K562 (cell line): ENCODE measurements around the gene TMEM143. TPM values are rescaled to one million over a fixed set of nuclear protein-coding genes. Genes with fewer than 3 reads are reported as not detected.

ENCODE experiments used
- BRD4 ChIP-seq: fragments of 200-600 bp; sonication (generic); IDR thresholded peaks from 2 replicates; pipeline ENCODE4 v1.6.1; 2017; ENCODE audit warnings: inconsistent platforms
- CTBP1 ChIP-seq: fragments of 450-650 bp; IDR thresholded peaks from 2 replicates; pipeline ENCODE4 v1.6.1; 2016; ENCODE audit warnings: borderline replicate concordance
- KLF13 ChIP-seq: fragments of 450-650 bp; IDR thresholded peaks from 2 replicates; pipeline ENCODE4 v1.6.1; 2016; ENCODE audit warnings: missing genetic modification characterization, low read depth, mild to moderate bottlenecking, missing compliant biosample characterization, moderate library complexity, borderline replicate concordance
- NFE2 ChIP-seq: IDR thresholded peaks from 2 replicates; pipeline ENCODE4 v1.6.1; 2014; ENCODE audit warnings: antibody characterized with exemption, low read depth
- TARDBP ChIP-seq: fragments of 450-650 bp; IDR thresholded peaks from 2 replicates; pipeline ENCODE4 v1.6.1; 2016
- THRAP3 ChIP-seq: fragments of 450-650 bp; IDR thresholded peaks from 2 replicates; pipeline ENCODE4 v1.6.1; 2016; ENCODE audit warnings: mild to moderate bottlenecking, inconsistent platforms, borderline replicate concordance
- TOE1 ChIP-seq, 2 experiments: fragments of 450-650 bp in 1 of 2; sonication (generic) in 1 of 2; formaldehyde crosslinking in 1 of 2; IDR thresholded peaks; 2 replicates each; pipeline versions ENCODE4 v1.7.1 to v1.8.0; 2016 to 2022; ENCODE audit warnings: borderline replicate concordance in 2 of 2, mild to moderate bottlenecking in 2 of 2, antibody characterized with exemption in 1 of 2, inconsistent platforms in 1 of 2, low read depth in 1 of 2, missing genetic modification reagents in 1 of 2, moderate library complexity in 1 of 2
- YY1 ChIP-seq, 3 experiments: IDR thresholded peaks; 2 replicates each; pipeline ENCODE4 v1.6.1; 2011; ENCODE audit warnings: low read length in 2 of 3, mild to moderate bottlenecking in 2 of 3, moderate library complexity in 2 of 3, borderline replicate concordance in 1 of 3, control low read depth in 1 of 3, low read depth in 1 of 3; ENCODE audit not compliant: insufficient read depth in 3 of 3, insufficient replicate concordance in 2 of 3, control insufficient read depth in 1 of 3, insufficient read length in 1 of 3; ENCODE audit errors: extremely low read depth in 1 of 3
- ZNF140 ChIP-seq: fragments of 250-450 bp; sonication (Bioruptor Pico); IDR thresholded peaks from 2 replicates; pipeline ENCODE4 v1.8.0; 2021; ENCODE audit warnings: moderate library complexity, mild to moderate bottlenecking, inconsistent platforms
- ZNF239 ChIP-seq: fragments of 250-450 bp; sonication (Bioruptor Pico); IDR thresholded peaks from 2 replicates; pipeline ENCODE4 v1.4.0; 2020; ENCODE audit warnings: mild to moderate bottlenecking
- ZNF699 ChIP-seq: fragments of 250-450 bp; sonication (Bioruptor Pico); IDR thresholded peaks from 2 replicates; pipeline ENCODE4 v1.8.0; 2021; ENCODE audit warnings: mild to moderate bottlenecking, moderate library complexity; ENCODE audit not compliant: insufficient replicate concordance
- polyA plus RNA-seq, 8 experiments: library from polyadenylated mRNA; depleted of rRNA in 4 of 8; stranded (reverse) in 5 of 8; unstranded in 3 of 8; fragments of >200 nt; fragmentation: Nextera tagmentation in 2 of 8; fragmentation: Illumina TruSeq in 1 of 8; extraction: Ambion mirVana in 2 of 8; extraction: Trizol in 1 of 8; gene quantifications; 2 replicates each; pipeline versions ENCODE4 v1.2.1 to v1.2.3, GENCODE V29; 2011 to 2014; ENCODE audit warnings: inconsistent platforms in 1 of 8, missing spikeins in 1 of 8
- total RNA-seq, 7 experiments: library from RNA; depleted of rRNA in 6 of 7; stranded (reverse); fragments of >200 nt in 6 of 7; fragmentation: Illumina TruSeq in 2 of 7; extraction: Trizol in 2 of 7; gene quantifications; 2 replicates each; pipeline versions ENCODE4 v1.2.1 to v1.2.3, GENCODE V29; 2011 to 2021; ENCODE audit warnings: low replicate concordance in 1 of 7
- TF ChIP-seq, protein P1 (sequence below): fragments of 200-800 bp; sonication (Bioruptor generic); IDR thresholded peaks from 2 replicates; pipeline ENCODE4 v1.6.1; 2017; ENCODE audit warnings: missing genetic modification characterization, missing compliant biosample characterization
- TF ChIP-seq, protein P2 (sequence below): sonication (generic); formaldehyde crosslinking; IDR thresholded peaks from 2 replicates; pipeline ENCODE4 v1.8.0; 2022; ENCODE audit warnings: mild to moderate bottlenecking, missing genetic modification reagents
- TF ChIP-seq, protein P3 (sequence below), 2 experiments: fragments of 450-650 bp; conservative IDR thresholded peaks; 2 replicates each; pipeline ENCODE4 v1.6.1; 2017; ENCODE audit warnings: mild to moderate bottlenecking in 2 of 2, moderate library complexity in 2 of 2
- TF ChIP-seq, protein P4 (sequence below): conservative IDR thresholded peaks from 2 replicates; pipeline ENCODE4 v1.6.1; 2011; ENCODE audit warnings: low read depth, mild to moderate bottlenecking, low read length; ENCODE audit not compliant: control insufficient read depth
- TF ChIP-seq, protein P5 (sequence below), 2 experiments: IDR thresholded peaks in 1 of 2; conservative IDR thresholded peaks in 1 of 2; 2 replicates each; pipeline ENCODE4 v1.6.1; 2016; ENCODE audit warnings: low read depth in 2 of 2, mild to moderate bottlenecking in 1 of 2, missing compliant biosample characterization in 1 of 2, missing genetic modification characterization in 1 of 2, moderate library complexity in 1 of 2

TMEM143 gene
- total and polyA plus RNA-seq, 9 of the 15 experiments (the other 6 are each of a cell fraction or from before 2014, with no cell fraction given): 0.66 to 8.8 (median 4.3) TPM

DNA sequence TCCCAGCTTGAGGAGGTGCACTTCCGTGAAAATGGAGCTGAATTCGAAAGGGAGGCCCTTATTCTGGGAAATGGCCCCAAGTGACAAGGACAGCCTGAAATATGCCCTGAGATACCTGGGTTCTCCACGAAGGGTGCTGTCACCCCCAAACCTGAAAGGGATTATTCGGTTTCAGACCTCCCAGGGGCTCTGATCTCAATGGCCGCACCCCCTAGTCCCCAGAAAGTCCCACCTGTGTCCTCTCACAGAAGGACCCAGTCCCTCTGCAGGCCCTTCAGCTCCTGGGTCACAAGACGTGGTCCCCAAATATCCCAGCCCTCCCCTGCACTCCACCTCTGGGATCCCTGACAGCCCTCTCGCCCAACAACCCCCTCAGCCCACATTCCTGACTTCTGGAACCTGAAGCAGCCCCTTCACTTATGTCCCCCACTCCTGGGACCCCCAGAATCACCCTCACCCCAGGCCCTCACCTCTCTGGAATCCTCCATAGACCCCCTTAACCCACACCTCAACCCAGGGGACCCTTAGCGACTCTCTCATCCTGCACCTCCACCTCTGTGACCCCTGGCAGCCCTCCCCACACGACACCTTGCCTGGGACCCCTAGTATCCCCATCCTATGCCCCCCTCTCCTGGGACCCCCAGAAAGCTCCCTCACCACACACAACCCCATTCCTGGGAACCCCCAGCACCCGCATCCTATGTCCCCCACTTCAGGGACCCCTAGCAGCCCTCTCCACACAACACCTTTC is 1.0 kb upstream of the TMEM143 start (continued):
- TF ChIP-seq NFE2 (no peak), THRAP3 (no peak), ZNF239 (CRISPR knock-in tag) (no peak), BRD4 (no peak), TOE1 (IDR thresholded peaks at IDR 0.05; ENCODE audit: borderline replicate concordance) (peak; percentile 42; the same call in 1 of the 2 replicates), TOE1 (CRISPR knock-in tag; IDR thresholded peaks at IDR 0.05; ENCODE audit: borderline replicate concordance, low read depth) (no peak), ZNF140 (CRISPR knock-in tag) (no peak), CTBP1 (no peak), TARDBP (0 out of 2 replicates have a peak, but pooled peaks have one; percentile 20), KLF13 (tag) (no peak), YY1 (IDR thresholded peaks at IDR 0.05; ENCODE audit: borderline replicate concordance in 1 of 3, control insufficient read depth in 1 of 3, extremely low read depth in 1 of 3, insufficient read depth in 3 of 3, insufficient read length in 1 of 3, insufficient replicate concordance in 2 of 3, low read depth in 1 of 3, low read length in 2 of 3) (peak in 1 of 3 experiments; percentile 0), ZNF699 (CRISPR knock-in tag) (no peak)
- TF ChIP-seq, protein P1, sequence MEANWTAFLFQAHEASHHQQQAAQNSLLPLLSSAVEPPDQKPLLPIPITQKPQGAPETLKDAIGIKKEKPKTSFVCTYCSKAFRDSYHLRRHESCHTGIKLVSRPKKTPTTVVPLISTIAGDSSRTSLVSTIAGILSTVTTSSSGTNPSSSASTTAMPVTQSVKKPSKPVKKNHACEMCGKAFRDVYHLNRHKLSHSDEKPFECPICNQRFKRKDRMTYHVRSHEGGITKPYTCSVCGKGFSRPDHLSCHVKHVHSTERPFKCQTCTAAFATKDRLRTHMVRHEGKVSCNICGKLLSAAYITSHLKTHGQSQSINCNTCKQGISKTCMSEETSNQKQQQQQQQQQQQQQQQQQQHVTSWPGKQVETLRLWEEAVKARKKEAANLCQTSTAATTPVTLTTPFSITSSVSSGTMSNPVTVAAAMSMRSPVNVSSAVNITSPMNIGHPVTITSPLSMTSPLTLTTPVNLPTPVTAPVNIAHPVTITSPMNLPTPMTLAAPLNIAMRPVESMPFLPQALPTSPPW (CRISPR knock-in tag): no peak
- TF ChIP-seq, protein P2, sequence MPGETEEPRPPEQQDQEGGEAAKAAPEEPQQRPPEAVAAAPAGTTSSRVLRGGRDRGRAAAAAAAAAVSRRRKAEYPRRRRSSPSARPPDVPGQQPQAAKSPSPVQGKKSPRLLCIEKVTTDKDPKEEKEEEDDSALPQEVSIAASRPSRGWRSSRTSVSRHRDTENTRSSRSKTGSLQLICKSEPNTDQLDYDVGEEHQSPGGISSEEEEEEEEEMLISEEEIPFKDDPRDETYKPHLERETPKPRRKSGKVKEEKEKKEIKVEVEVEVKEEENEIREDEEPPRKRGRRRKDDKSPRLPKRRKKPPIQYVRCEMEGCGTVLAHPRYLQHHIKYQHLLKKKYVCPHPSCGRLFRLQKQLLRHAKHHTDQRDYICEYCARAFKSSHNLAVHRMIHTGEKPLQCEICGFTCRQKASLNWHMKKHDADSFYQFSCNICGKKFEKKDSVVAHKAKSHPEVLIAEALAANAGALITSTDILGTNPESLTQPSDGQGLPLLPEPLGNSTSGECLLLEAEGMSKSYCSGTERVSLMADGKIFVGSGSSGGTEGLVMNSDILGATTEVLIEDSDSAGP (CRISPR knock-in tag): no peak
- TF ChIP-seq, protein P3, sequence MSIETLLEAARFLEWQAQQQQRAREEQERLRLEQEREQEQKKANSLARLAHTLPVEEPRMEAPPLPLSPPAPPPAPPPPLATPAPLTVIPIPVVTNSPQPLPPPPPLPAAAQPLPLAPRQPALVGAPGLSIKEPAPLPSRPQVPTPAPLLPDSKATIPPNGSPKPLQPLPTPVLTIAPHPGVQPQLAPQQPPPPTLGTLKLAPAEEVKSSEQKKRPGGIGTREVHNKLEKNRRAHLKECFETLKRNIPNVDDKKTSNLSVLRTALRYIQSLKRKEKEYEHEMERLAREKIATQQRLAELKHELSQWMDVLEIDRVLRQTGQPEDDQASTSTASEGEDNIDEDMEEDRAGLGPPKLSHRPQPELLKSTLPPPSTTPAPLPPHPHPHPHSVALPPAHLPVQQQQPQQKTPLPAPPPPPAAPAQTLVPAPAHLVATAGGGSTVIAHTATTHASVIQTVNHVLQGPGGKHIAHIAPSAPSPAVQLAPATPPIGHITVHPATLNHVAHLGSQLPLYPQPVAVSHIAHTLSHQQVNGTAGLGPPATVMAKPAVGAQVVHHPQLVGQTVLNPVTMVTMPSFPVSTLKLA (conservative IDR thresholded peaks at IDR 0.05): no peak
- TF ChIP-seq, protein P4, sequence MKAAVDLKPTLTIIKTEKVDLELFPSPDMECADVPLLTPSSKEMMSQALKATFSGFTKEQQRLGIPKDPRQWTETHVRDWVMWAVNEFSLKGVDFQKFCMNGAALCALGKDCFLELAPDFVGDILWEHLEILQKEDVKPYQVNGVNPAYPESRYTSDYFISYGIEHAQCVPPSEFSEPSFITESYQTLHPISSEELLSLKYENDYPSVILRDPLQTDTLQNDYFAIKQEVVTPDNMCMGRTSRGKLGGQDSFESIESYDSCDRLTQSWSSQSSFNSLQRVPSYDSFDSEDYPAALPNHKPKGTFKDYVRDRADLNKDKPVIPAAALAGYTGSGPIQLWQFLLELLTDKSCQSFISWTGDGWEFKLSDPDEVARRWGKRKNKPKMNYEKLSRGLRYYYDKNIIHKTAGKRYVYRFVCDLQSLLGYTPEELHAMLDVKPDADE: no peak
- TF ChIP-seq, protein P5, sequence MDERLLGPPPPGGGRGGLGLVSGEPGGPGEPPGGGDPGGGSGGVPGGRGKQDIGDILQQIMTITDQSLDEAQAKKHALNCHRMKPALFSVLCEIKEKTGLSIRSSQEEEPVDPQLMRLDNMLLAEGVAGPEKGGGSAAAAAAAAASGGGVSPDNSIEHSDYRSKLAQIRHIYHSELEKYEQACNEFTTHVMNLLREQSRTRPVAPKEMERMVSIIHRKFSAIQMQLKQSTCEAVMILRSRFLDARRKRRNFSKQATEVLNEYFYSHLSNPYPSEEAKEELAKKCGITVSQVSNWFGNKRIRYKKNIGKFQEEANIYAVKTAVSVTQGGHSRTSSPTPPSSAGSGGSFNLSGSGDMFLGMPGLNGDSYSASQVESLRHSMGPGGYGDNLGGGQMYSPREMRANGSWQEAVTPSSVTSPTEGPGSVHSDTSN (CRISPR knock-in tag; IDR thresholded peaks at IDR 0.05; ENCODE audit: low read depth): no peak
- TF ChIP-seq, protein P5 (tag; conservative IDR thresholded peaks at IDR 0.05; ENCODE audit: low read depth): no peak
